SK-N-MC (cell line): ENCODE results near the gene OR6V1.

Experiments used
- DNase-seq: peaks from one replicate; pipeline ENCODE4 v3.0.0-alpha.2; 2011; ENCODE audit warnings: low read depth, low spot score
- H3K27ac ChIP-seq: fragments of 200-600 bp; sonication (generic); 2 replicates; pipeline ENCODE4 v1.5.1; 2016; ENCODE audit warnings: mixed run types
- H3K36me3 ChIP-seq: fragments of 200-600 bp; sonication (generic); 2 replicates; pipeline ENCODE4 v1.6.1; 2017; ENCODE audit warnings: antibody characterized with exemption, low read length, mixed read lengths; ENCODE audit not compliant: insufficient read depth
- H3K4me3 ChIP-seq: fragments of 200-600 bp; sonication (generic); 2 replicates; pipeline ENCODE4 v1.5.1; 2016
- H3K9ac ChIP-seq: fragments of 200-600 bp; sonication (generic); 2 replicates; pipeline ENCODE4 v1.8.0; 2017; ENCODE audit warnings: mixed run types, mixed read lengths; ENCODE audit not compliant: insufficient read length
- H3K9me3 ChIP-seq: fragments of 200-600 bp; sonication (generic); 2 replicates; pipeline ENCODE4 v1.6.1; 2017; ENCODE audit warnings: low read depth, mild to moderate bottlenecking, antibody characterized with exemption, low read length, moderate library complexity, mixed read lengths
- EZH2 ChIP-seq: fragments of 200-600 bp; sonication (generic); IDR thresholded peaks from one replicate; pipeline ENCODE4 v1.6.1; 2017; ENCODE audit warnings: antibody characterized with exemption
- FOXP2 ChIP-seq: optimal IDR thresholded peaks from 2 replicates; pipeline ENCODE3; 2011; ENCODE audit warnings: mild to moderate bottlenecking, moderate library complexity; ENCODE audit not compliant: insufficient read depth; ENCODE audit errors: extremely low read length, control extremely low read depth
- POLR2AphosphoS5 ChIP-seq: IDR thresholded peaks from 2 replicates; pipeline ENCODE4 v1.6.1; 2012; ENCODE audit warnings: mild to moderate bottlenecking, low read depth, low read length, borderline replicate concordance

Gene OR6V1

DNA sequence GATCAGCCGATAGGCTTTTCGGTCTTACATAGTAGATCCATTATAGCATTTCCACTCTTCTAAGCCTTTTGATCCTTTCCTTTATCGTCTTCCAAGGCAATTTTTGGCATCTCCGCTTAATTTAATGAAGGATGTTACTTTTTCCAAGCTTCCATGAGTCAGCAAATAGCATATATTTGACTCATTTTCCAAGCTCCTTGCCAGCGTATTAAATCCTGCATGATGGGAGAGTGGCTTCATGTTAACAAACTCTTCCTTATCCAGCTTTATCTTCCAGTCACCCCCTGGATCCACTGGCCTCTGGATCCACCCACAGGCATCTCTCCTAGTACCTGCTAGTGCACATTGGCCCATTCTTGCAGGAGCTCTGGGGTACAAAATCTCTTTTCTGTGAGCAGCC, 38.2 kb upstream of the OR6V1 start:
- no peak overlapping the region for H3K27ac ChIP-seq
- no peak overlapping the region for H3K4me3 ChIP-seq
- H3K36me3 ChIP-seq = no peaks in the 10 kb centered on the region
- DNase-seq = no peak
- H3K9me3 ChIP-seq = no peaks in the 10 kb centered on the region
- no peak overlapping the region for H3K9ac ChIP-seq
- TF ChIP-seq EZH2 (no peak), POLR2AphosphoS5 (no peak), FOXP2 (no peak)

DNA sequence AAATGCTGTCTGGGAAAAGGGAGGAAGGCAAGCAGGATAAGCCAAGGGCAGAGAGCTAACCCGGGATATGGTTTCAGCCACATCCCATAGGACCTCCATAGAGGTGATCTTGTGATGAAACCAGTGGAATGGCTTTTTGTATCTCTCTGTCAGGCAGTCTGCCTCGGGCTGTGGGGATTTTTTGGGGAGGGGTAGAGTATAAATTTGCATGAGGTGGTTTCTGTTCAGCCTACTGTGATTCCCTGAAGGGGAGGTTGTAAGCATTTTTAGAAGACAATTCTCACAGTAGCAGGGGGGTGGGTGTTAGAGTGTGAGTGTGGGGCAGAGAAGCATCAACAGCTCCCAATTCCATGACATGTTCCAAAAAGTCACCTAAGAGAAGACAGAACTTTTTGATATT, 37.1 kb upstream of the OR6V1 start:
- no peak for DNase-seq
- H3K4me3 ChIP-seq = no peak overlapping the region
- no peak overlapping the region for H3K9ac ChIP-seq
- H3K27ac ChIP-seq = no peak overlapping the region
- no peaks in the 10 kb centered on the region for H3K9me3 ChIP-seq
- TF ChIP-seq FOXP2 = no peak
- TF ChIP-seq EZH2 = no peak
- TF ChIP-seq POLR2AphosphoS5 = no peak
- H3K36me3 ChIP-seq = no peaks in the 10 kb centered on the region

DNA sequence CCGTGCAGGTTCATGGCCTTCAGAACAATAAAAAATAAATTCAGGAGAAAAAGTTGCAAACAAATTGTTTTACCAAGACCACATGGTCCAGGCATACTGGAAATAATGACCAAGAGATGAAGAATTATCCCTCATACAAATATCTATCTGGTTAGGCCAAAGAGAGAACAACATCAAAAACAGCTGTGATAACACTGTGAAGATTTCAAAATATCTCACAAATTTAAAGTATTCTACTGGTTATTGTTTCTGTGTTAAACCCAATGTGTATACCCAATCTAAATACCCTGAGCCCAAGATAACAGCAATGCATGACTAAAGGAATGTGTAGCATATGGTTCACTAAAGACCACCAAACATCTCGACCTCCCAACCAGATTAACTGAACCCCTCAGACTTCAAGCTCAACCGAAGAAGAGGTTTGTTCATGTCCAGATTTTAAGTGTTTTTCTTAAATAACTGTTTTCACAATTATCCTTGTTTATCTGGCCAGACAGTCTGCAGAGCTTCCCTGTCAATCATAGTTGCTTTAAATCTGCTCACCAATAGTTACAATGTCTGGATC, 36.1 kb upstream of the OR6V1 start:
- TF ChIP-seq EZH2 (no peak), FOXP2 (no peak)
- DNase-seq = no peak
- Histone ChIP-seq H3K4me3 (no peak overlapping the region), H3K9me3 (no peaks in the 10 kb centered on the region), H3K27ac (no peak overlapping the region), H3K9ac (no peak overlapping the region), H3K36me3 (no peaks in the 10 kb centered on the region)

DNA sequence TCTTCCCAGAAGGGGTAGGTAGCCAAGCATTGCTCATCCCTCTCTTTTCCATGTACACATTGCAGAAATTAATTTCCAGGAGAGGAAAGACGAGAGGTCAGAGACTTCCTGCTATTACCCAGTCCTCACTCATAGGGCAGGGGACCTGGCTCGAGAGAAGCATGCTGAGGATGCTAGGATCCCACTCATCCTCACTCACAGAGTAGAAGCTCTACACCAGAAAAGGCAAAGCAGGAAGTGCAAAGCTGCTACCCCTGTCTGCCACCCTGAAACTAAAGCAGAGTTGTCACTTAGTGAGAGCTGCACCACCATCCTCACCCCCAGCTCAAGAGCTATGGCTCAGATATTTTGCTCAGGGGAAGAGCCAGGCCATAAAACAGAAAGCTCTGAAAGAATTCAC, 35.1 kb upstream of the OR6V1 start:
- Histone ChIP-seq H3K9ac (no peak overlapping the region), H3K27ac (no peak overlapping the region), H3K9me3 (no peaks in the 10 kb centered on the region), H3K4me3 (no peak overlapping the region), H3K36me3 (no peaks in the 10 kb centered on the region)
- DNase-seq = no peak
- TF ChIP-seq POLR2AphosphoS5 (no peak), FOXP2 (no peak), EZH2 (no peak)

DNA sequence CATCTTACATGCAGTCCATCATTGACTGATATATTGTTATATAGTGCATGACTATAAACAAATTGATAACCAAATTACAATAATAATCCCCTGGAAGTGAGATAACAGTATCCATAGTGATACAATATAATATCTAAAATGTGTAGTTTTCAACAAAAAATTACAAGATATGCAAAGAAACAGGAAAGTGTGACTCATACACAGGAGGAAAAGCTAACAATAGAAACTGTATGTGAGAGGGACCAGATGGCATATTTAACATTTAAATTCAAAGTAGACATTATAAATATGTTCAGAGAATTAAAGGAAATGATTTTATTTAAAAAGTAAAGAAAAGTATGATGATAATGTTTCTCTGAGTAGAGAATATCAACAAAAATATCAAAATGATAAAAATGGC, 33.2 kb upstream of the OR6V1 start:
- Histone ChIP-seq H3K9me3 (no peaks in the 10 kb centered on the region), H3K36me3 (no peaks in the 10 kb centered on the region), H3K27ac (no peak overlapping the region), H3K9ac (no peak overlapping the region), H3K4me3 (no peak overlapping the region)
- no peak for TF ChIP-seq POLR2AphosphoS5
- TF ChIP-seq FOXP2 = no peak
- TF ChIP-seq EZH2 = no peak
- DNase-seq = no peak

DNA sequence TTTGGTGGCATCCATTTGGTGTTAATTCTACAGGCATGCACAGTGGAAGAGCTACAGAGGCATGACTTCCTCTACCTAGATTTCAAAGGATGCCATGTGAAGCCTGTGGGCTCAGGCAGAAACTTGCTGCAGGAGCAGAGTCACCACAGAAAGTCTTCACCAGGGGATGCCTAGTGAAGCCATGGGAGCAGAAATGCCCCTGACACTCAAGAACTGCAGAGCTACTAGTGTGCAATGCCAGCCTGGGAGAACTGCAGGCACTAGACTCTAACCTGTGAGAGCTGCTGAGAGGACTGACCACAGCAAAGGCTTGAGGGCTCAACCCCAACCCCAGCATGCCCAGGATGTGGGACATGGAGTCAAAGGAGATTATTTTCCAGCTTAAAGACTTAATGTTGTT, 29.1 kb upstream of the OR6V1 start:
- no peak for DNase-seq
- Histone ChIP-seq H3K9ac (no peak overlapping the region), H3K9me3 (no peaks in the 10 kb centered on the region), H3K4me3 (no peak overlapping the region), H3K36me3 (no peaks in the 10 kb centered on the region), H3K27ac (no peak overlapping the region)
- TF ChIP-seq EZH2 (no peak), FOXP2 (no peak), POLR2AphosphoS5 (no peak)

DNA sequence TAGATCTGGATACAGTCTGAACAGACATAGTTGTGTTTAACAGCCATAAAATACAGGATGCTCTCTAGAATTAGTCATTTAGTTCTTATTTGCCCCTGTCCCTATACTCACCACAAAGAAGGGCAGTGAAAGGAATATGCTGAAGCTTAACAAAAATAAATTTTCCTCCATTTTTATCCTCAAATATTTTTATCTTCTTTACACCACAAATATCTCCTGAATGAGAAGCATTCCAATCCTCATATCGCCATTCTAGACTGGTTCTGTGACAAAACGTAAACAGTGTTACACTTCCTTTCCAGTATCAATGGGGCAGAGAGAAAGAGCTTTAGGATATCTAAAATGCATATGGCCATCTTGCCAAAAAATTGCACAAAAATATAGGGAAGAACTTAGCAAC, 26.8 kb upstream of the OR6V1 start:
- Histone ChIP-seq H3K36me3 (no peaks in the 10 kb centered on the region), H3K4me3 (no peak overlapping the region), H3K9ac (no peak overlapping the region), H3K27ac (no peak overlapping the region), H3K9me3 (no peaks in the 10 kb centered on the region)
- no peak for DNase-seq
- TF ChIP-seq FOXP2 (no peak), POLR2AphosphoS5 (no peak), EZH2 (no peak)

DNA sequence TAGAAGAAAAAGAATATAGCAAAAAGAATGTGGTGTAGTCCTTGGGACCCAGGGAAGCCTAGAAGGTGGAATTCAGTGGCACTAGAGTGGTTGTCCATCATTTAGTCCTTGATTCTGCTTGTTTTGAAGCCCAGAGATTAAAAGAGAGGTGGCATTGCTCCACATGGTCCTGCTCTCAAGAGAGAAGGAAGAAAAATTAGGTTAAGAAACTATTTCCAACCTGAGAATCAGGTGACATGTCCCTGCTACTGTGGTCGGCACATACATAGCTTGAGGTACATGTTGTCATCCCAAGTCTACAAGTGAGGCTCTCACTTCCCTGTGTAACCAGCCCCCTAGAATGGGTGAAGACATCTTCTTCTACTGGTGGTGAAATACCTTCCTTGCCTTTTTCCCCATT, 25.1 kb upstream of the OR6V1 start, which contains the start of gene OR9A2:
Gene OR9A2 (minus strand): TSS at position 101 of the 400 bp plus-strand sequence. CDS start 0 bp downstream, at position 101.
- DNase-seq = no peak
- H3K9me3 ChIP-seq = no peaks in the 10 kb centered on the region
- H3K36me3 ChIP-seq = no peaks in the 10 kb centered on the region
- no peak within 1 kb of the TSS for H3K4me3 ChIP-seq
- H3K9ac ChIP-seq = no peak within 1 kb of the TSS
- TF ChIP-seq FOXP2 = no peak
- no peak for TF ChIP-seq EZH2
- TF ChIP-seq POLR2AphosphoS5 = no peak
- no peak within 1 kb of the TSS for H3K27ac ChIP-seq

DNA sequence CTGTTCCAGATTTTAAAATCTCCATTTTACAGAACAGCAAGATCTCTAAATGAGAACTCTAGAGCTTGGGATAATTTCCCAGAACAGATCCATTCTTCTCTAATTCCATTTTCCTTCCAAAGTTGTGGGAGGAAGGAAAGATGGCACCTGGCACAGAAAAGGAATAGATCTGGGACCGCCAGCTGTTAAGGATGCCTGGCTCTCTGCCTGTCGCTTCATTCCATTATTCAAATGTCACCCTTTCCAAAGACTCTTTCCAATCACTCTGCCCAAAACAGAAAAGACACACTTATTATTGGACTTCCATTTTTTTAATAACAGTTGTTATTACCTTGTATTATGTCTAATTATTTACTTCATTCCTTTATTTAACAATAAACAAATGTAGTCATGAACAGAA, 24.5 kb upstream of the OR6V1 start:
- no peak overlapping the region for H3K27ac ChIP-seq
- H3K9ac ChIP-seq = no peak overlapping the region
- TF ChIP-seq FOXP2 (no peak), POLR2AphosphoS5 (no peak), EZH2 (no peak)

DNA sequence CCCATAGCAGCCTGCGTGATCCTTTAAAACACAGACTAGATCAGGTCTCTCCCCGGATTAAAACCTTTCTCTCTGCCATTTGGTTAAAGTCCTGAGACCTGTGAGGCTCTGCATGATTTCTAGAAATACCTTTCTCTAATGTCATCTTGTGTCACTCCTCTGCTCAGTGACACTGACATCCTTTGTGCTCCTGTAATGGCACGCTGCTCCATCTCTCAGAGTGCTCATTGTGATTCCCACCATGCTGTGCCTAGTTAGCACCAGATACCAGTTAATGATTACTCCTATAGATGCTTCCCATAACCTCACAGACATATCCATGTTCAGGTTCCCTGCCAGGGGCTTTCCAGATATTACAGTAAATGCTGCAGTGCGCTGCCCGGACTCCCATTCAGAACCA, 13.5 kb upstream of the OR6V1 start:
- Histone ChIP-seq H3K9me3 (no peaks in the 10 kb centered on the region), H3K27ac (no peak overlapping the region), H3K36me3 (no peaks in the 10 kb centered on the region), H3K4me3 (no peak overlapping the region), H3K9ac (no peak overlapping the region)
- DNase-seq = no peak
- TF ChIP-seq EZH2 = no peak
- no peak for TF ChIP-seq FOXP2
- TF ChIP-seq POLR2AphosphoS5 = no peak

More for the DNA sequence above, 24.5 kb upstream of the OR6V1 start:
- Histone ChIP-seq H3K4me3 (no peak overlapping the region), H3K36me3 (no peaks in the 10 kb centered on the region), H3K9me3 (no peaks in the 10 kb centered on the region)
- DNase-seq = no peak
